ENCODE data around the gene CHN1.

The CHN1 gene

DNA sequence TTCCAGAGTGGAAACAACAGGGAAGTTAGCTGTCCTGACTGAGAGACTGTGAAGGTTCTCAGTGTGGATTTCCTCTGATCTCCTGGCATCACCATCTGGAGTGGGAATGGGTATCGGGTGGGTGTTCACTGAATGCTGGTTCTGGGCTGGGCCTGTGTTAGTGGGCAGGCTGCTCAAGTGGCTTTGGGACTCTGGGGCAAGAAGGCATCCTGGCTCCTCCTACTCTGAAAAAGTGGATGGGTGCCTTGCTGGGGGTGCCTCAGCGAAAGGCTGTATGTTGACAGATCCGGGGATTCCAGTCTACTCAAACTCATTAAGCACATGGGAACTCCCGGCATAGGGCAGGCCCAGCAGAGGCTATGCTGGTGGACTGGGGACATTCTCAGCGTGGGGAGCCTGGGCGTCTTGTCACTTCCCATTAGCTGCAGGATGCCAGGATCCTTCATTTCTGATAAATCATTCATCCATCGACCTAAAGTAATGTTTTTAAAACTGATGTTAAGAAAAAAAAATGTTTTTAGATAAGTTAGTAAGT, 213.4 kb downstream of the CHN1 start:
- no peak overlapping the region for H3K4ac ChIP-seq (ENCODE audit: low read depth, low read length)
- H3K27ac ChIP-seq (ENCODE audit: low read depth, low read length) = no peak overlapping the region
- no peak overlapping the region for H4K5ac ChIP-seq (ENCODE audit: low read length)
- no peak overlapping the region for H3K9ac ChIP-seq (ENCODE audit: low read length)
- H2BK120ac ChIP-seq (ENCODE audit: low read depth, low read length) = no peak overlapping the region
- H3K79me2 ChIP-seq (ENCODE audit: control insufficient read depth, insufficient read depth, low read length) = no peaks in the 10 kb centered on the region
- no peak for DNase-seq
- H3K27me3 ChIP-seq (ENCODE audit: insufficient read depth, low read length, poor library complexity) = no peaks in the 10 kb centered on the region
- no peaks in the 10 kb centered on the region for H3K36me3 ChIP-seq (ENCODE audit: control insufficient read depth, insufficient read depth, low read length)
- WGBS (ENCODE audit: extremely low coverage, insufficient coverage, low lambda C conversion rate) = no CpG with 5 or more reads among the region's 7 CpGs
- no peak overlapping the region for H2AK5ac ChIP-seq (ENCODE audit: low read length)
- H2BK15ac ChIP-seq (replicated peaks; ENCODE audit: low read depth) = no peak overlapping the region
- no peak overlapping the region for H4K8ac ChIP-seq (ENCODE audit: low read depth, low read length)
- H3K4me1 ChIP-seq (ENCODE audit: control insufficient read depth, low read depth, low read length) = peaks cover 18% of the 10 kb centered on the region
- H2BK5ac ChIP-seq (ENCODE audit: low read length) = no peak overlapping the region
- no peak overlapping the region for H3K4me2 ChIP-seq (ENCODE audit: low read length)
- no peak overlapping the region for H3K23ac ChIP-seq (ENCODE audit: low read length)
- no peak overlapping the region for H3K56ac ChIP-seq (ENCODE audit: low read length)
- no peak overlapping the region for H3K4me3 ChIP-seq (ENCODE audit: low read length)
- no peak overlapping the region for H3K18ac ChIP-seq (ENCODE audit: low read length)
- H3K79me1 ChIP-seq (ENCODE audit: low read length) = no peaks in the 10 kb centered on the region

DNA sequence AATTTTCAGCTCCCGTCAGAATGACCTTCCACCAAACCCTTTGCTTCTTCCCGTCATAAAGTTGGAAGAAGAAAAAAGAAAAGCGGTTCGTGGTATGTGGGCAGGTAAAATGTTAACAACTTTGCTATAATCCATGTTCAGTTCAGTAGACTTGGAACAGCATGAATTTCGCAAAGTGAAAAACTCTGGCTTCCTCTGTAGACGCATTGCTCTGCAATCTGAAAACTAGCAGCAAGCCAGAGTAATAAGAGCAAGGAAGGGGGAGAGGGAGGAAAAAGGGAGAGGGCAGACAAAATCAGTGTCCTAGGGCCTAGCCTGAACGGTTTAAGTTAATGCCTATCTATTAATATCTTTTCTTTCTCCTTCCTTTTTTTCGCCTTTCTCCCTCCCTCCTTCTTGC, 214.2 kb downstream of the CHN1 start:
- no peaks in the 10 kb centered on the region for H3K79me1 ChIP-seq (ENCODE audit: low read length)
- no peak overlapping the region for H2BK120ac ChIP-seq (ENCODE audit: low read depth, low read length)
- no peak overlapping the region for H4K8ac ChIP-seq (ENCODE audit: low read depth, low read length)
- DNase-seq = no peak
- H3K79me2 ChIP-seq (ENCODE audit: control insufficient read depth, insufficient read depth, low read length) = no peaks in the 10 kb centered on the region
- no peak overlapping the region for H2BK5ac ChIP-seq (ENCODE audit: low read length)
- H3K27ac ChIP-seq (ENCODE audit: low read depth, low read length) = no peak overlapping the region
- H3K18ac ChIP-seq (ENCODE audit: low read length) = peak overlapping the region; percentile 16
- H3K9ac ChIP-seq (ENCODE audit: low read length) = no peak overlapping the region
- no CpG with 5 or more reads among the region's 8 CpGs for WGBS (ENCODE audit: extremely low coverage, insufficient coverage, low lambda C conversion rate)
- peaks cover 14% of the 10 kb centered on the region for H3K4me1 ChIP-seq (ENCODE audit: control insufficient read depth, low read depth, low read length)
- no peaks in the 10 kb centered on the region for H3K36me3 ChIP-seq (ENCODE audit: control insufficient read depth, insufficient read depth, low read length)
- no peak overlapping the region for H3K23ac ChIP-seq (ENCODE audit: low read length)
- no peak overlapping the region for H3K4ac ChIP-seq (ENCODE audit: low read depth, low read length)
- no peak overlapping the region for H4K5ac ChIP-seq (ENCODE audit: low read length)
- no peak overlapping the region for H3K4me3 ChIP-seq (ENCODE audit: low read length)
- peak overlapping the region; percentile 39 for H3K56ac ChIP-seq (ENCODE audit: low read length)
- no peak overlapping the region for H2AK5ac ChIP-seq (ENCODE audit: low read length)
- no peaks in the 10 kb centered on the region for H3K27me3 ChIP-seq (ENCODE audit: insufficient read depth, low read length, poor library complexity)
- H2BK15ac ChIP-seq (replicated peaks; ENCODE audit: low read depth) = no peak overlapping the region
- no peak overlapping the region for H3K4me2 ChIP-seq (ENCODE audit: low read length)

DNA sequence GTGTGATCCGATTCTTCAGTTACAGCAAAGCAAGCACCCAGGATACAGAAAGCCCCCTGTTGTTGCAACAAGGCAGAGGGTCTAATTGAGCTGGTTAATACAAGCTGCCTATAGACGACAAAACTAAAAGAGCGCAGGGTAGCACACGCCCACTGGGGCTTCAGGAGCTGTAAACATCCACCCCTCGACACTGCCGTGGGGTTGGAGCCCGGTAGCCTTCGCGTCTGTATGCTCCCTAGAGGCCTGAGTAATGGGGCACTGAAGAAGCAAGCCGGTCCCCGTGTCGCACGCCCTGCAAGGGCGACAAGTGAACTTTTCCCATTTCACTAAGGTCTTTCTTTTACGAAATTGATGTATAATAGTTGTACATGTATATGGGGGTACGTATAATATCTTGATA, 216.2 kb downstream of the CHN1 start:
- Histone ChIP-seq H3K4me3 (ENCODE audit: low read length) (no peak overlapping the region), H3K18ac (ENCODE audit: low read length) (no peak overlapping the region), H4K8ac (ENCODE audit: low read depth, low read length) (no peak overlapping the region), H2BK5ac (ENCODE audit: low read length) (no peak overlapping the region), H2BK15ac (replicated peaks; ENCODE audit: low read depth) (no peak overlapping the region), H3K4me2 (ENCODE audit: low read length) (no peak overlapping the region), H3K9ac (ENCODE audit: low read length) (no peak overlapping the region), H3K36me3 (ENCODE audit: control insufficient read depth, insufficient read depth, low read length) (no peaks in the 10 kb centered on the region), H3K4me1 (ENCODE audit: control insufficient read depth, low read depth, low read length) (peaks cover 11% of the 10 kb centered on the region), H3K79me2 (ENCODE audit: control insufficient read depth, insufficient read depth, low read length) (no peaks in the 10 kb centered on the region), H4K5ac (ENCODE audit: low read length) (no peak overlapping the region), H3K79me1 (ENCODE audit: low read length) (no peaks in the 10 kb centered on the region), H3K23ac (ENCODE audit: low read length) (no peak overlapping the region), H3K27ac (ENCODE audit: low read depth, low read length) (no peak overlapping the region), H3K4ac (ENCODE audit: low read depth, low read length) (no peak overlapping the region), H2AK5ac (ENCODE audit: low read length) (no peak overlapping the region), H3K27me3 (ENCODE audit: insufficient read depth, low read length, poor library complexity) (no peaks in the 10 kb centered on the region), H3K56ac (ENCODE audit: low read length) (no peak overlapping the region), H2BK120ac (ENCODE audit: low read depth, low read length) (no peak overlapping the region)
- WGBS (ENCODE audit: extremely low coverage, insufficient coverage, low lambda C conversion rate) = 100% methylated on average over 1 of the region's 16 CpGs
- DNase-seq = no peak

DNA sequence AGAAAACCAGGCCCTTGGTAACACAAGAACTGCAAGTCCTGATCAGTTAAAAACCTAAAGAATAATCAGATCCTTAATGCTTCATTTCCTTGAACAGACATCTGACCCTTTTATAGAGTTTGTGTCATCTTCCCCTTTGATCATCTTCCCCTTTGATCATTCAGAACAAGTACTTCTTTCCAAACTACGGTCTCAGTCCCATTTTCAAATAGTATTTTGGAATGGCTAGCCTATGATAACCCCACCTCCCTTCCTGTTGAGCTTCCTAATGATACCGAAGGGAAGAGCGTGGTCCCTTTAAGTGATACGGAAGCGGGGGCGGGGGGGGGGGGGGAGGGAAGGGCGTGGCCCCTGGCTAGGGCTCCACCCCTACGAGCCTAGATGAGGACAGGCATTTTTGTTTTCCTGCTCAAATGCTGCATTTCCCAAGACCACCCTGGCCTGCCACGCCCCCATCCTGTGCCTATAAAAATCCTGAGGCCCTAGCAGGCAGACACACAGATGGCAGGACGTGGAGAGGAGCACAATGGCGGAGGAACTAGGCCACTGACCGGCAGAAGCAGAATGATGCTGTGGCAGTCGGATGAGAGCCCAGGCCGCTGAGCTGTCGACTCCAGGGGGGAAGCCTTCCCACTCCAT, 216.8 kb downstream of the CHN1 start:
- H3K9ac ChIP-seq (ENCODE audit: low read length) = peak overlapping the region; percentile 18
- no peak overlapping the region for H2AK5ac ChIP-seq (ENCODE audit: low read length)
- H3K36me3 ChIP-seq (ENCODE audit: control insufficient read depth, insufficient read depth, low read length) = no peaks in the 10 kb centered on the region
- no peak overlapping the region for H4K8ac ChIP-seq (ENCODE audit: low read depth, low read length)
- peaks cover 11% of the 10 kb centered on the region for H3K4me1 ChIP-seq (ENCODE audit: control insufficient read depth, low read depth, low read length)
- no peaks in the 10 kb centered on the region for H3K27me3 ChIP-seq (ENCODE audit: insufficient read depth, low read length, poor library complexity)
- H2BK15ac ChIP-seq (replicated peaks; ENCODE audit: low read depth) = no peak overlapping the region
- H4K5ac ChIP-seq (ENCODE audit: low read length) = no peak overlapping the region
- peak overlapping the region; percentile 9 for H3K18ac ChIP-seq (ENCODE audit: low read length)
- H3K4me2 ChIP-seq (ENCODE audit: low read length) = no peak overlapping the region
- no peaks in the 10 kb centered on the region for H3K79me1 ChIP-seq (ENCODE audit: low read length)
- H2BK5ac ChIP-seq (ENCODE audit: low read length) = no peak overlapping the region
- no peak overlapping the region for H3K23ac ChIP-seq (ENCODE audit: low read length)
- peak overlapping the region; percentile 50 for H3K27ac ChIP-seq (ENCODE audit: low read depth, low read length)
- no peaks in the 10 kb centered on the region for H3K79me2 ChIP-seq (ENCODE audit: control insufficient read depth, insufficient read depth, low read length)
- H3K4me3 ChIP-seq (ENCODE audit: low read length) = no peak overlapping the region
- DNase-seq = peak; percentile 85
- WGBS (ENCODE audit: extremely low coverage, insufficient coverage, low lambda C conversion rate) = no CpG with 5 or more reads among the region's 15 CpGs
- peak overlapping the region; percentile 47 for H3K56ac ChIP-seq (ENCODE audit: low read length)
- H2BK120ac ChIP-seq (ENCODE audit: low read depth, low read length) = no peak overlapping the region
- H3K4ac ChIP-seq (ENCODE audit: low read depth, low read length) = peak overlapping the region; percentile 6

DNA sequence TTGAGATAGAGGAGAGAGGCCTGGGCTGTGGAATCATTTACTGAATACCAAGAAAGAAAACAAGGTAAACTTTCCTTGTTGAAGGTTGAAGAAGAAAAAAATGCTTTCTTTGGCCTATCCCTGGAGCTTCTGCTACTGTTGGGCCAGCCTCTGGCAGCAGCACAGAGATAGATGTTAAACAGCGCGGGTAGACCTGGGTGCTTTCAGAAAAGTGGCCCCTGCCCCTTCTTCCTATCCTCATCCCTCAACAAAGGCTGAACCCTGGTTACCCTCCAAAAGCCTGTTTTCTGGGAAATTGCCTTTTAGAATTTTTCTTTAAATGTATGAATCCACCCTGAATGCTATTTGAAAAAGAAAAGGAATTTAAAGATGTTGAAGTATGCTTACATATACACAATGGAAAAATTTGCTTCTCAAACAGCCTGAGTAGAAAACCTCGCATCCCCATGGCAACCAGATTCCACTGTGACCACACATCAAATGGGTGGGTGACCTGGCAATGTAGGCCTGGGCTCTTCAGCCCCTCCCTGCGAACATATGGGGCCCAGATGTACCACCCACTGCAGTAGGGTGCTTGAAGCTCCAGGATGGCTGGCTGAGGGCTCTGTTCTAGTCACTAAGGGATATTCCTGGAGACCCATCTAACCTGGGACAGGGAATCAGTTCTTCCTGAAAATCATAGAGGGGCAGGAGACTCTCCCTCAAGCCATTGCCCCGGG, 217.5 kb downstream of the CHN1 start:
- Histone ChIP-seq H3K27ac (ENCODE audit: low read depth, low read length) (peak overlapping the region; percentile 50), H3K4ac (ENCODE audit: low read depth, low read length) (peak overlapping the region; percentile 6), H2AK5ac (ENCODE audit: low read length) (no peak overlapping the region), H4K5ac (ENCODE audit: low read length) (peak overlapping the region; percentile 27), H2BK5ac (ENCODE audit: low read length) (no peak overlapping the region), H2BK15ac (replicated peaks; ENCODE audit: low read depth) (no peak overlapping the region), H3K18ac (ENCODE audit: low read length) (peak overlapping the region; percentile 82), H3K4me3 (ENCODE audit: low read length) (no peak overlapping the region), H3K4me1 (ENCODE audit: control insufficient read depth, low read depth, low read length) (peaks cover 10% of the 10 kb centered on the region), H3K9ac (ENCODE audit: low read length) (peak overlapping the region; percentile 18), H3K4me2 (ENCODE audit: low read length) (no peak overlapping the region), H3K23ac (ENCODE audit: low read length) (no peak overlapping the region), H2BK120ac (ENCODE audit: low read depth, low read length) (no peak overlapping the region), H4K8ac (ENCODE audit: low read depth, low read length) (no peak overlapping the region), H3K56ac (ENCODE audit: low read length) (peak overlapping the region; percentile 29), H3K27me3 (ENCODE audit: insufficient read depth, low read length, poor library complexity) (no peaks in the 10 kb centered on the region), H3K36me3 (ENCODE audit: control insufficient read depth, insufficient read depth, low read length) (no peaks in the 10 kb centered on the region), H3K79me2 (ENCODE audit: control insufficient read depth, insufficient read depth, low read length) (no peaks in the 10 kb centered on the region), H3K79me1 (ENCODE audit: low read length) (no peaks in the 10 kb centered on the region)
- peak; percentile 94 for DNase-seq
- whole genome bisulfite sequencing (ENCODE audit: extremely low coverage, insufficient coverage, low lambda C conversion rate) = no CpG with 5 or more reads among the region's 5 CpGs
